Measurements from ENCODE around the gene TNRC6B. TPM values are rescaled to one million over a fixed set of nuclear protein-coding genes. Genes with fewer than 3 reads are reported as not detected.

The TNRC6B gene
- total and polyA plus RNA-seq, 7 donors, result 0.60 to 51.8 (median 26.5) TPM

- no peaks in the 10 kb centered on the region for H3K9me3 ChIP-seq
- peaks cover 0 to 81% (median 66%) of the 10 kb centered on the region in 4 donors for H3K4me1 ChIP-seq
- 82 to 88% methylated on average over 12 of the region's 12 CpGs for WGBS, 2 donors
- H3K27me3 ChIP-seq, result no peaks in the 10 kb centered on the region
- TF ChIP-seq CTCF (IDR thresholded peaks at IDR 0.05), result no peak
- no peak for TF ChIP-seq EP300 (IDR thresholded peaks at IDR 0.05)
- TF ChIP-seq POLR2A (IDR thresholded peaks at IDR 0.05), result no peak
- TF ChIP-seq POLR2AphosphoS5 (IDR thresholded peaks at IDR 0.05), result no peak
- no peak overlapping the region for H3K4me3 ChIP-seq
- DNase-seq, result no peak
- peak overlapping the region in 3 of 4 donors; percentile 13 to 57 (median 30) for H3K27ac ChIP-seq
- H3K36me3 ChIP-seq, result no peaks in the 10 kb centered on the region
- intact Hi-C loops (cut with DNase I), result no loop called here
Observed at GRCh38 chr22:40211476-40212054, 33.8 kb downstream of the TNRC6B start.

- intact Hi-C loops (cut with DNase I), result no loop called here
- Histone ChIP-seq H3K4me1 (peaks cover 0 to 77% (median 63%) of the 10 kb centered on the region in 4 donors), H3K27ac (peak overlapping the region in 2 of 4 donors; percentile 5 to 57), H3K9me3 (no peaks in the 10 kb centered on the region), H3K36me3 (no peaks in the 10 kb centered on the region), H3K4me3 (no peak overlapping the region), H3K27me3 (no peaks in the 10 kb centered on the region)
- 21 to 44% methylated on average over 2 of the region's 2 CpGs for WGBS, 2 donors
- DNase-seq, result no peak
- TF ChIP-seq POLR2AphosphoS5 (IDR thresholded peaks at IDR 0.05) (no peak), EP300 (IDR thresholded peaks at IDR 0.05) (no peak), CTCF (IDR thresholded peaks at IDR 0.05) (no peak), POLR2A (IDR thresholded peaks at IDR 0.05) (no peak)
Observed at GRCh38 chr22:40212121-40212520, 34.4 kb downstream of the TNRC6B start.

GRCh38 chr22:40213478-40213877, 35.8 kb downstream of the TNRC6B start:
- Histone ChIP-seq H3K4me1 (peaks cover 0 to 79% (median 65%) of the 10 kb centered on the region in 4 donors), H3K27ac (peak overlapping the region in 1 of 4 donors; percentile 57), H3K27me3 (no peaks in the 10 kb centered on the region), H3K4me3 (no peak overlapping the region), H3K9me3 (no peaks in the 10 kb centered on the region), H3K36me3 (no peaks in the 10 kb centered on the region)
- no peak for TF ChIP-seq POLR2AphosphoS5 (IDR thresholded peaks at IDR 0.05)
- no peak for TF ChIP-seq CTCF (IDR thresholded peaks at IDR 0.05)
- no peak for TF ChIP-seq EP300 (IDR thresholded peaks at IDR 0.05)
- no peak for TF ChIP-seq POLR2A (IDR thresholded peaks at IDR 0.05)
- 53 to 76% methylated on average over 4 of the region's 4 CpGs for WGBS, 2 donors
- intact Hi-C loops (cut with DNase I), result no loop called here
- DNase-seq, result no peak

- H3K4me1 ChIP-seq, result peaks cover 0 to 79% (median 67%) of the 10 kb centered on the region in 4 donors
- intact Hi-C loops (cut with DNase I), result no loop called here
- TF ChIP-seq EP300 (IDR thresholded peaks at IDR 0.05), result no peak
- 55 to 65% methylated on average over 3 of the region's 3 CpGs for WGBS, 2 donors
- H3K9me3 ChIP-seq, result no peaks in the 10 kb centered on the region
- DNase-seq, result no peak
- no peaks in the 10 kb centered on the region for H3K36me3 ChIP-seq
- no peak overlapping the region for H3K4me3 ChIP-seq
- H3K27me3 ChIP-seq, result no peaks in the 10 kb centered on the region
- H3K27ac ChIP-seq, result no peak overlapping the region
Observed at GRCh38 chr22:40215266-40215665, 37.5 kb downstream of the TNRC6B start.

- DNase-seq, result no peak
- no peaks in the 10 kb centered on the region for H3K27me3 ChIP-seq
- WGBS, 2 donors, result 59 to 87% methylated on average over 11 of the region's 11 CpGs
- H3K4me1 ChIP-seq, result peaks cover 0 to 80% (median 69%) of the 10 kb centered on the region in 4 donors
- no peaks in the 10 kb centered on the region for H3K9me3 ChIP-seq
- H3K27ac ChIP-seq, result no peak overlapping the region
- no peak for TF ChIP-seq EP300 (IDR thresholded peaks at IDR 0.05)
- TF ChIP-seq CTCF (IDR thresholded peaks at IDR 0.05), result no peak
- no peak for TF ChIP-seq POLR2AphosphoS5 (IDR thresholded peaks at IDR 0.05)
- TF ChIP-seq POLR2A (IDR thresholded peaks at IDR 0.05), result no peak
- H3K36me3 ChIP-seq, result no peaks in the 10 kb centered on the region
- no peak overlapping the region for H3K4me3 ChIP-seq
- intact Hi-C loops (cut with DNase I), result no loop called here
Observed at GRCh38 chr22:40216041-40216756, 38.5 kb downstream of the TNRC6B start.
